GM21515 (cell line): ENCODE measurements around the gene FAM184A.

Source experiments
- ATAC-seq: cut with Tn5 transposase; IDR thresholded peaks from one replicate; pipeline ENCODE4 v1.9.1; 2021; ENCODE audit not compliant: unreplicated experiment

FAM184A gene

DNA sequence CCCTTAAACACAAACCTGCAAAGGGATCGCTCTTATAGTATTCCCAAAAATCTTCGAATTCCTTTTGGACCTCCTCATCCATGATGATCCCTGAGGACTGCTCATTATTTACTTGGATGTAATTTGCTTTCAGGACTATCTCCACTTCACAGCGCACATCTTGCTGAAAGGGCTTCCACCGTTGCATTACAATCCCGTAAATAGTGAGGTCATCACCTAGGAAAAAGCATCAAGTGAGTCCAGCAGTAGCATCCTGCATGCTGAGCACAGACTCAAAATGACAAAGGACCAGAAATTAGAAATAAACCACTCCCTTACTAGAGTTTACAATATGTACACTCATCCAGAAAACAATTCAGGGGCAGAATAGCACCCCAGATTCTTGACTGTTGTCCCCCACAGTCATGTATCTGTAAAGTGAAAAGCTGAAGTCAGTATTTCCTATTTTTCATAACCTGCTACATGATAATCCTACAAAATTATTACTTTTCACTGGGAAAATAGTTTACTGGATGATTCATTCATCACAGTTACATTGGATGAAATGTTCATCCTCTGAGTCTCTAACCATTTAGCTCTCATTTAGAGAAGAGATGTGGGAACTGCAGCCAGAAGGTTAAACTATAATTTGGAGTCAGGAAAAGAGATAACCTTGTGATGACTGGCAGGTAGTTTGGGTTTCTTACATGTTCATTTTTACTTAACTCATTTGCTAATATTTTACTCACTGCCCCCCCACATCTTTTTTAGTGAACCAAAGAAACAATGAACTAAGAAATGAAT is 160.7 kb downstream of the FAM184A start:
- no peak for ATAC-seq

GRCh38 chr6:118914598-118914997 is 163.9 kb downstream of the FAM184A start:
- no peak for ATAC-seq

DNA sequence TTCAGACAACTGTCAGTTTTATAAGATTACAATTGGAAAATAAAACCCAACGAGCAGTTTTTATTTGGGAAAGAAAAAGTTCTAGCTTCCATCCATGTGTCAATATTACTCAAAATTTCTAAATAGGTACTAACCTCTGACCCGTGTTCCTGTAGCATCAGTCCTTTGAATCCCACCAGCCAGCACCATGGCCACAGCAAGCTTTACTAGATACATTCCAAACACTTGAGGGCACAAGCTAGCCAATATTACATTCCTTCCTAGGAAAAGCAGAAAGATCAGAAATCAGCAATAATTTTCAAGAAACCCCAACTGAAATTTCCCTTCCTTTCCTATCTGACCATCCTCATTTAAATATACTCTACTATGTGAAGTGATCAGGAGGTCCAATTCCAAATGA is 165.3 kb downstream of the FAM184A start:
- no peak for ATAC-seq

GRCh38 chr6:118912646-118913045 is 165.8 kb downstream of the FAM184A start:
- ATAC-seq = no peak
